Neuronal stem cell (in vitro differentiated cells): ENCODE results near the gene TAF4.

Experiments used
- DNase-seq: peaks from one replicate; pipeline ENCODE4 v3.0.0-alpha.2; 2013; ENCODE audit warnings: low spot score
- H2AFZ ChIP-seq: one replicate; pipeline ENCODE4 v1.6.1; 2013; ENCODE audit warnings: mild to moderate bottlenecking, low read length, inconsistent platforms
- H2AK5ac ChIP-seq: 2 replicates; pipeline ENCODE4 v1.6.1; 2013; ENCODE audit warnings: low read depth, mild to moderate bottlenecking, inconsistent platforms, low read length, moderate library complexity, mixed read lengths
- H2BK120ac ChIP-seq: 2 replicates; pipeline ENCODE4 v1.6.1; 2013; ENCODE audit warnings: low read depth, mild to moderate bottlenecking, inconsistent platforms, low read length, moderate library complexity, mixed read lengths
- H2BK12ac ChIP-seq: one replicate; pipeline ENCODE4 v1.6.1; 2013; ENCODE audit warnings: low read length, inconsistent platforms
- H2BK15ac ChIP-seq: 2 replicates; pipeline ENCODE4 v1.6.1; 2013; ENCODE audit warnings: mild to moderate bottlenecking, low read length, inconsistent platforms, mixed read lengths
- H2BK5ac ChIP-seq: one replicate; pipeline ENCODE4 v1.6.1; 2013; ENCODE audit warnings: inconsistent platforms, mild to moderate bottlenecking, low read length, moderate library complexity
- H3K14ac ChIP-seq: one replicate; pipeline ENCODE4 v1.6.1; 2013; ENCODE audit warnings: low read length, inconsistent platforms
- H3K18ac ChIP-seq: 2 replicates; pipeline ENCODE4 v1.6.1; 2013; ENCODE audit warnings: low read length, inconsistent platforms
- H3K23ac ChIP-seq: 2 replicates; pipeline ENCODE4 v1.6.1; 2013; ENCODE audit warnings: low read depth, mild to moderate bottlenecking, mixed read lengths, low read length, inconsistent platforms; ENCODE audit not compliant: poor library complexity
- H3K27ac ChIP-seq: replicated peaks from 3 replicates; pipeline ENCODE4 v1.5.1; 2013; ENCODE audit warnings: low read length, inconsistent platforms
- H3K27me3 ChIP-seq, 3 experiments: 2 replicates each; pipeline ENCODE4 v1.6.1; 2013; ENCODE audit warnings: low read length in 3 of 3, mild to moderate bottlenecking in 2 of 3, inconsistent platforms in 1 of 3, low read depth in 1 of 3, mixed read lengths in 1 of 3, moderate library complexity in 1 of 3; ENCODE audit not compliant: control insufficient read depth in 3 of 3, insufficient read depth in 3 of 3
- H3K36me3 ChIP-seq, 2 donors: replicated peaks in 1 of 2; 2 replicates each; pipeline ENCODE4 v1.6.1; 2013; ENCODE audit warnings: low read length in 2 of 2; ENCODE audit not compliant: control insufficient read depth in 2 of 2, insufficient read depth in 2 of 2
- H3K4ac ChIP-seq: 2 replicates; pipeline ENCODE4 v1.6.1; 2013; ENCODE audit warnings: inconsistent platforms, mild to moderate bottlenecking, low read length, moderate library complexity
- H3K4me1 ChIP-seq, 2 donors: 1 replicate in 1 of 2; 2 replicates in 1 of 2; pipeline ENCODE4 v1.6.1; 2013; ENCODE audit warnings: low read length in 2 of 2, low read depth in 1 of 2; ENCODE audit not compliant: control insufficient read depth in 2 of 2, insufficient read depth in 1 of 2
- H3K4me2 ChIP-seq: one replicate; pipeline ENCODE4 v1.6.1; 2013; ENCODE audit warnings: mild to moderate bottlenecking, low read length, inconsistent platforms; ENCODE audit not compliant: insufficient read depth, poor library complexity, severe bottlenecking
- H3K4me3 ChIP-seq, 2 donors: 2 replicates each; pipeline ENCODE4 v1.5.1; 2013; ENCODE audit warnings: low read length in 2 of 2, mild to moderate bottlenecking in 2 of 2, inconsistent platforms in 1 of 2, moderate library complexity in 1 of 2
- H3K79me1 ChIP-seq: one replicate; pipeline ENCODE4 v1.6.1; 2013; ENCODE audit warnings: low read depth, mild to moderate bottlenecking, inconsistent platforms, low read length, moderate library complexity
- H3K9ac ChIP-seq: one replicate; pipeline ENCODE4 v1.6.1; 2013; ENCODE audit warnings: mild to moderate bottlenecking, low read depth, low read length, inconsistent platforms; ENCODE audit not compliant: poor library complexity
- H3K9me3 ChIP-seq, 2 donors: replicated peaks in 1 of 2; 2 replicates each; pipeline versions ENCODE3 to v1.6.1; 2013; ENCODE audit warnings: low read length in 2 of 2, mild to moderate bottlenecking in 2 of 2, inconsistent platforms in 1 of 2, low read depth in 1 of 2, mixed read lengths in 1 of 2, moderate library complexity in 1 of 2; ENCODE audit not compliant: control insufficient read depth in 2 of 2, insufficient read depth in 1 of 2
- H4K8ac ChIP-seq: one replicate; pipeline ENCODE4 v1.6.1; 2013; ENCODE audit warnings: low read depth, mild to moderate bottlenecking, inconsistent platforms, low read length, moderate library complexity
- H4K91ac ChIP-seq: one replicate; pipeline ENCODE4 v1.6.1; 2013; ENCODE audit warnings: low read length, low read depth, mild to moderate bottlenecking, inconsistent platforms; ENCODE audit not compliant: poor library complexity
- WGBS, 2 donors: extraction: QIAGEN DNeasy Blood & Tissue Kit; methylation state at CpG; one replicate each; pipeline ENCODE4 v1.1.7; 2013; ENCODE audit warnings: missing lambda C conversion rate in 2 of 2, mixed read lengths in 1 of 2; ENCODE audit not compliant: insufficient read length in 2 of 2, insufficient replicate concordance in 1 of 2; ENCODE audit errors: extremely low coverage in 2 of 2; 5-methylcytosine and 5-hydroxymethylcytosine counted together

TAF4 gene

GRCh38 chr20:62027698-62028321 lies 37.9 kb downstream of the TAF4 start:
- Histone ChIP-seq H3K79me1 (peaks cover 21% of the 10 kb centered on the region), H3K9me3 (peaks cover 0 to 4% of the 10 kb centered on the region in 2 donors), H2BK5ac (no peak overlapping the region), H3K4me2 (no peak overlapping the region), H2AK5ac (no peak overlapping the region), H2BK15ac (no peak overlapping the region), H3K14ac (no peak overlapping the region), H3K23ac (no peak overlapping the region), H4K91ac (no peak overlapping the region), H2AFZ (no peak overlapping the region), H2BK12ac (no peak overlapping the region), H3K4me1 (peaks cover 24 to 31% of the 10 kb centered on the region in 2 donors), H3K27me3 (no peaks in the 10 kb centered on the region), H3K9ac (no peak overlapping the region), H4K8ac (no peak overlapping the region), H3K4me3 (no peak overlapping the region), H3K18ac (no peak overlapping the region), H3K4ac (no peak overlapping the region), H3K36me3 (peaks cover 0 to 6% of the 10 kb centered on the region in 2 donors), H3K27ac (no peak overlapping the region), H2BK120ac (no peak overlapping the region)
- WGBS, 2 donors, result no CpG with 5 or more reads among the region's 12 CpGs
- DNase-seq, result no peak

- Histone ChIP-seq H3K9ac (no peak overlapping the region), H2BK12ac (no peak overlapping the region), H3K4ac (no peak overlapping the region), H3K4me3 (no peak overlapping the region), H2BK5ac (no peak overlapping the region), H2AK5ac (no peak overlapping the region), H2AFZ (no peak overlapping the region), H3K23ac (no peak overlapping the region), H3K14ac (no peak overlapping the region), H3K4me1 (peaks cover 31 to 38% of the 10 kb centered on the region in 2 donors), H2BK15ac (no peak overlapping the region), H3K27ac (no peak overlapping the region), H4K91ac (no peak overlapping the region), H3K9me3 (peaks cover 0 to 4% of the 10 kb centered on the region in 2 donors), H3K79me1 (peaks cover 15% of the 10 kb centered on the region), H3K27me3 (no peaks in the 10 kb centered on the region), H2BK120ac (no peak overlapping the region), H3K18ac (no peak overlapping the region), H3K4me2 (no peak overlapping the region), H4K8ac (no peak overlapping the region), H3K36me3 (peaks cover 0 to 4% of the 10 kb centered on the region in 2 donors)
- no peak for DNase-seq
- WGBS, 2 donors, result no CpG with 5 or more reads among the region's 9 CpGs
Measured at GRCh38 chr20:62027116-62027515, 38.6 kb downstream of the TAF4 start.

- Histone ChIP-seq H2AFZ (no peak overlapping the region), H3K14ac (peak overlapping the region; percentile 15), H3K27me3 (no peaks in the 10 kb centered on the region), H3K9ac (no peak overlapping the region), H3K79me1 (peaks cover 17% of the 10 kb centered on the region), H2BK120ac (no peak overlapping the region), H3K23ac (peak overlapping the region; percentile 57), H2BK15ac (no peak overlapping the region), H2AK5ac (no peak overlapping the region), H3K4me3 (no peak overlapping the region), H3K27ac (no peak overlapping the region), H4K91ac (no peak overlapping the region), H3K18ac (no peak overlapping the region), H2BK5ac (no peak overlapping the region), H3K9me3 (no peaks in the 10 kb centered on the region), H2BK12ac (no peak overlapping the region), H3K4me2 (no peak overlapping the region), H3K36me3 (no peaks in the 10 kb centered on the region), H3K4me1 (peaks cover 34 to 44% of the 10 kb centered on the region in 2 donors), H3K4ac (no peak overlapping the region), H4K8ac (no peak overlapping the region)
- DNase-seq, result no peak
- no CpG with 5 or more reads among the region's 11 CpGs for WGBS, 2 donors
Measured at GRCh38 chr20:62026564-62026856, 39.2 kb downstream of the TAF4 start.

- H3K79me1 ChIP-seq, result peaks cover 19% of the 10 kb centered on the region
- H2BK12ac ChIP-seq, result no peak overlapping the region
- DNase-seq, result no peak
- no peak overlapping the region for H3K9ac ChIP-seq
- no peak overlapping the region for H2AK5ac ChIP-seq
- no peak overlapping the region for H3K27ac ChIP-seq
- H3K4me3 ChIP-seq, result no peak overlapping the region
- H3K14ac ChIP-seq, result peak overlapping the region; percentile 15
- H2BK15ac ChIP-seq, result no peak overlapping the region
- no peak overlapping the region for H2BK120ac ChIP-seq
- no peak overlapping the region for H3K4ac ChIP-seq
- H2BK5ac ChIP-seq, result no peak overlapping the region
- no peaks in the 10 kb centered on the region for H3K27me3 ChIP-seq
- WGBS, 2 donors, result no CpG with 5 or more reads among the region's 22 CpGs
- H3K4me1 ChIP-seq, result peaks cover 37 to 50% of the 10 kb centered on the region in 2 donors
- peak overlapping the region; percentile 57 for H3K23ac ChIP-seq
- no peak overlapping the region for H4K91ac ChIP-seq
- H4K8ac ChIP-seq, result no peak overlapping the region
- no peak overlapping the region for H2AFZ ChIP-seq
- no peak overlapping the region for H3K4me2 ChIP-seq
- no peaks in the 10 kb centered on the region for H3K36me3 ChIP-seq
- H3K18ac ChIP-seq, result no peak overlapping the region
- H3K9me3 ChIP-seq, result no peaks in the 10 kb centered on the region
Measured at GRCh38 chr20:62025832-62026563, 39.7 kb downstream of the TAF4 start.
